Smooth muscle cell (in vitro differentiated cells): ENCODE measurements around the gene TRERF1. TPM values are rescaled to one million over a fixed set of nuclear protein-coding genes. Genes with fewer than 3 reads are reported as not detected.

Experiments
- DNase-seq: peaks from one replicate; lab custom pipeline; 2025; ENCODE audit not compliant: unreplicated experiment; lab: John Stamatoyannopoulos, UW
- H2AFZ ChIP-seq: fragments of 200-600 bp; sonication (generic); 2 replicates; pipeline ENCODE4 v1.6.0; 2016; ENCODE audit warnings: antibody characterized with exemption, low read depth, mild to moderate bottlenecking
- H3F3A ChIP-seq: fragments of 200-600 bp; sonication (generic); 2 replicates; pipeline ENCODE4 v1.6.0; 2017; ENCODE audit warnings: antibody characterized with exemption, low read depth
- H3K27ac ChIP-seq: fragments of 200-600 bp; sonication (generic); 2 replicates; pipeline ENCODE4 v1.5.1; 2016; ENCODE audit warnings: low read depth, mild to moderate bottlenecking
- H3K27me3 ChIP-seq: fragments of 200-600 bp; sonication (generic); 2 replicates; pipeline ENCODE4 v1.6.1; 2016; ENCODE audit warnings: low read depth, mild to moderate bottlenecking
- H3K36me3 ChIP-seq: fragments of 200-600 bp; sonication (generic); 2 replicates; pipeline ENCODE4 v1.5.1; 2016; ENCODE audit warnings: low read depth
- H3K4me1 ChIP-seq: fragments of 200-600 bp; sonication (generic); 2 replicates; pipeline ENCODE4 v1.5.1; 2016; ENCODE audit warnings: low read depth
- H3K4me2 ChIP-seq: fragments of 200-600 bp; sonication (generic); 2 replicates; pipeline ENCODE4 v1.6.0; 2016; ENCODE audit warnings: mild to moderate bottlenecking
- H3K4me3 ChIP-seq: fragments of 200-600 bp; sonication (generic); 2 replicates; pipeline ENCODE4 v1.5.1; 2016; ENCODE audit warnings: mild to moderate bottlenecking
- H3K79me2 ChIP-seq: fragments of 200-600 bp; sonication (generic); 2 replicates; pipeline ENCODE4 v1.6.0; 2016; ENCODE audit warnings: low read depth, mild to moderate bottlenecking
- H3K9ac ChIP-seq: fragments of 200-600 bp; sonication (generic); 2 replicates; pipeline ENCODE4 v1.6.0; 2016; ENCODE audit warnings: low read depth
- H3K9me3 ChIP-seq: fragments of 200-600 bp; sonication (generic); replicated peaks from 2 replicates; pipeline ENCODE4 v1.5.1; 2016; ENCODE audit warnings: low read depth
- H4K20me1 ChIP-seq: fragments of 200-600 bp; sonication (generic); 2 replicates; pipeline ENCODE4 v1.6.0; 2016; ENCODE audit warnings: low read depth
- CTCF ChIP-seq: fragments of 200-600 bp; sonication (generic); IDR thresholded peaks from 2 replicates; pipeline ENCODE4 v1.5.1; 2017; ENCODE audit warnings: borderline replicate concordance, mild to moderate bottlenecking, antibody characterized with exemption; ENCODE audit not compliant: insufficient read depth, poor library complexity, severe bottlenecking
- WGBS: methylation state at CpG from one replicate; pipeline ENCODE4 v1.1.7; 2016; ENCODE audit warnings: low lambda C conversion rate; 5-methylcytosine and 5-hydroxymethylcytosine counted together
- polyA plus RNA-seq: library from polyadenylated mRNA; unstranded; fragments of >200 nt; fragmentation: Nextera tagmentation; extraction: Ambion mirVana; gene quantifications from 2 replicates; pipeline ENCODE4 v1.2.1, GENCODE V29; 2016
- total RNA-seq: library from RNA; depleted of rRNA; stranded (reverse); fragments of >200 nt; gene quantifications from 2 replicates; pipeline ENCODE4 v1.2.3, GENCODE V29; 2014

The TRERF1 gene
- total and polyA plus RNA-seq, 2 experiments from 2014 or later = 3.5 to 5.3 TPM

GRCh38 chr6:42185597-42185996 lies 266.1 kb downstream of the TRERF1 start:
- H3K27me3 ChIP-seq = no peaks in the 10 kb centered on the region
- H3F3A ChIP-seq = no peaks in the 10 kb centered on the region
- no peak for DNase-seq
- no peaks in the 10 kb centered on the region for H3K36me3 ChIP-seq
- no peaks in the 10 kb centered on the region for H3K9me3 ChIP-seq
- H3K4me2 ChIP-seq = no peak overlapping the region
- no peak overlapping the region for H2AFZ ChIP-seq
- 86% methylated on average over 10 of the region's 10 CpGs for WGBS
- no peaks in the 10 kb centered on the region for H3K79me2 ChIP-seq
- H3K4me1 ChIP-seq = no peaks in the 10 kb centered on the region
- no peaks in the 10 kb centered on the region for H4K20me1 ChIP-seq
- H3K4me3 ChIP-seq = no peak overlapping the region
- TF ChIP-seq CTCF = no peak
- no peak overlapping the region for H3K9ac ChIP-seq
- no peak overlapping the region for H3K27ac ChIP-seq

DNA sequence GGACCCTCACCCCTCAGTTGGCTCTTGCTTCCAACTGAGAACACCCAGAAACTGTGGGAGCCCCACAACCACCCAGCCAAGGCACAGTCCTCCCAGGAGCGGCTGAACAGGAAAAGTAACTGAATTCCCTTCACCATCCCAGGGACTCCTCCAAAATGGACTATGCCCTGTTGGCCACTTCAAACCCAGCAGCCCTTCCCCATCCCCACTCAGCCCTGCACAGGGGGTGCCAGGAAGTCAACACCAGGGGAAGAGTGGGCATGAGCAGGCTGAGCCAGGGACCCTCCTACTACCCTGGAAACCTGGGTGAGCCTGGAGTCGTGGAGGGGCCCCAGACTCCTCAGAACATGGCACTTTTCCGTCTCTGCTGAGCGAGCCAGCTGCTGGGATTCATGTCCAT lies 267.3 kb downstream of the TRERF1 start:
- no peaks in the 10 kb centered on the region for H4K20me1 ChIP-seq
- TF ChIP-seq CTCF = no peak
- WGBS = 91% methylated on average over 4 of the region's 4 CpGs
- H3K9ac ChIP-seq = no peak overlapping the region
- H3K27me3 ChIP-seq = no peaks in the 10 kb centered on the region
- H3K27ac ChIP-seq = no peak overlapping the region
- H3K9me3 ChIP-seq = no peaks in the 10 kb centered on the region
- H2AFZ ChIP-seq = no peak overlapping the region
- no peaks in the 10 kb centered on the region for H3K79me2 ChIP-seq
- no peak for DNase-seq
- no peaks in the 10 kb centered on the region for H3F3A ChIP-seq
- no peak overlapping the region for H3K4me2 ChIP-seq
- H3K36me3 ChIP-seq = no peaks in the 10 kb centered on the region
- H3K4me1 ChIP-seq = no peaks in the 10 kb centered on the region
- H3K4me3 ChIP-seq = no peak overlapping the region

DNA sequence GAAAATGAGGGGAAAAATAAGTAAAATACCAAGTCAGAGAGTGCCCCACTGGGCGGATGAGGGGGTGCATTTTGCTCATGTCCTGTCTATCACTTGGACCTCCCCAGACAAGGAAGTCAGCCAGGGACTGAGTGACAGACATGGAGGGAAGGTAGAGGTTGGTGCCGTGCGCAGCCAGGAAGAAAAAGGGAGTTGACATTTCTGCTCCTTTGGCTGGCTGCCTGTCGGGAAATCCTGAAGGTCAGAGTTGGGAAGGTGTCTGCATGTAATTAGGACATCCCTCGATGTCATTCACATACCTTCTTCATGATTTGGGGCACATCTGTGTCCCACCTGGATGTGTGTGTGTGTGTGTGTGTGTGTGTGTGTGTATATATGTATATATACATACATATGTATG lies 269.6 kb downstream of the TRERF1 start:
- no peaks in the 10 kb centered on the region for H4K20me1 ChIP-seq
- TF ChIP-seq CTCF = no peak
- no peak overlapping the region for H3K9ac ChIP-seq
- H3K9me3 ChIP-seq = no peaks in the 10 kb centered on the region
- H3K36me3 ChIP-seq = no peaks in the 10 kb centered on the region
- no peak overlapping the region for H3K4me3 ChIP-seq
- H3K27ac ChIP-seq = no peak overlapping the region
- no peaks in the 10 kb centered on the region for H3K4me1 ChIP-seq
- no peak overlapping the region for H2AFZ ChIP-seq
- H3K79me2 ChIP-seq = no peaks in the 10 kb centered on the region
- DNase-seq = no peak
- no peak overlapping the region for H3K4me2 ChIP-seq
- 86% methylated on average over 5 of the region's 5 CpGs for WGBS
- H3K27me3 ChIP-seq = no peaks in the 10 kb centered on the region
- H3F3A ChIP-seq = no peaks in the 10 kb centered on the region

DNA sequence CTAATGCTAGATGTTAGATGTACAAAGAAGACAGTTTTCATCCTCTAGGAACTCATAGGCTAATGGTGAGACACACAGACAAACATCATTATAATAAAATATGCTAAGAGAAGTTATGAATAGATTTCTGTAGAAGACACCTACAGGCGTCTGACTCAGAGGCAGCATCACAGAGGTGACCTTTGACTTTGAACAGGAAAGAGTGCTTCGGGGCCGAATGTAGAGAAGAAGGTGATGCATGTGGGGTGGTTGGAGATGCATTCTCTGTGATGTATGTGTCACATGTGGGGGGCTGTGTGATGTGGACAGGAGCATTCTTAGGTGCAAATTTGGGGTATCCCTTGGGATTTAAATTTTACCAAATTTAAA lies 271.8 kb downstream of the TRERF1 start:
- H3K79me2 ChIP-seq = no peaks in the 10 kb centered on the region
- H3F3A ChIP-seq = no peaks in the 10 kb centered on the region
- no peak overlapping the region for H2AFZ ChIP-seq
- H3K36me3 ChIP-seq = no peaks in the 10 kb centered on the region
- no peak overlapping the region for H3K4me3 ChIP-seq
- no peaks in the 10 kb centered on the region for H4K20me1 ChIP-seq
- H3K27me3 ChIP-seq = no peaks in the 10 kb centered on the region
- WGBS = 79% methylated on average over 3 of the region's 3 CpGs
- no peaks in the 10 kb centered on the region for H3K9me3 ChIP-seq
- TF ChIP-seq CTCF = no peak
- no peak for DNase-seq
- no peak overlapping the region for H3K4me2 ChIP-seq
- H3K27ac ChIP-seq = no peak overlapping the region
- H3K4me1 ChIP-seq = no peaks in the 10 kb centered on the region
- H3K9ac ChIP-seq = no peak overlapping the region
